ENCODE measurements around the gene DDX47. TPM values are rescaled to one million over a fixed set of nuclear protein-coding genes. Genes with fewer than 3 reads are reported as not detected.

DDX47 gene
- total RNA-seq, 1 donor from 2014 or later: 42.0 TPM

DNA sequence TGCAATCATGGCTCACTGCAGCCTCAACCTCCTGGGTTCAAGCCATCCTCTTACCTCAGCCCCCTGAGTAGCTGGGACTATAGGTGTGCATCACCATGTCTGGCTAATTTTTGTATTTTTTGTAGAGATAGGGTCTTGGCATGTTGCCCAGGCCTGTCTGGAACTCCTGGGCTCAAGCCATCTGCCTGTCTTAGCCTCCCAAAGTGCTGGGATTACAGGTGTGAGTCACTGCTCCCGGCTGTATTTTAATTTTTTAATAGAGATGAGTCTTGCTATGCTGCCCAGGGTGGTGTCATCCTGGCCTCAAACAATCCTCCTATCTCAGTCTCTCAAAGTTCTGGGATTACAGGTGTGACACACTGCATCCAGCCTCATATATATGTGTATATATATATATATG lies 46.5 kb downstream of the DDX47 start:
- TF ChIP-seq POLR2AphosphoS5 (IDR thresholded peaks at IDR 0.05; ENCODE audit: insufficient read depth in 1 of 2, low read depth in 1 of 2): no peak
- TF ChIP-seq, protein P1, sequence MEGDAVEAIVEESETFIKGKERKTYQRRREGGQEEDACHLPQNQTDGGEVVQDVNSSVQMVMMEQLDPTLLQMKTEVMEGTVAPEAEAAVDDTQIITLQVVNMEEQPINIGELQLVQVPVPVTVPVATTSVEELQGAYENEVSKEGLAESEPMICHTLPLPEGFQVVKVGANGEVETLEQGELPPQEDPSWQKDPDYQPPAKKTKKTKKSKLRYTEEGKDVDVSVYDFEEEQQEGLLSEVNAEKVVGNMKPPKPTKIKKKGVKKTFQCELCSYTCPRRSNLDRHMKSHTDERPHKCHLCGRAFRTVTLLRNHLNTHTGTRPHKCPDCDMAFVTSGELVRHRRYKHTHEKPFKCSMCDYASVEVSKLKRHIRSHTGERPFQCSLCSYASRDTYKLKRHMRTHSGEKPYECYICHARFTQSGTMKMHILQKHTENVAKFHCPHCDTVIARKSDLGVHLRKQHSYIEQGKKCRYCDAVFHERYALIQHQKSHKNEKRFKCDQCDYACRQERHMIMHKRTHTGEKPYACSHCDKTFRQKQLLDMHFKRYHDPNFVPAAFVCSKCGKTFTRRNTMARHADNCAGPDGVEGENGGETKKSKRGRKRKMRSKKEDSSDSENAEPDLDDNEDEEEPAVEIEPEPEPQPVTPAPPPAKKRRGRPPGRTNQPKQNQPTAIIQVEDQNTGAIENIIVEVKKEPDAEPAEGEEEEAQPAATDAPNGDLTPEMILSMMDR (IDR thresholded peaks at IDR 0.05): no peak
- TF ChIP-seq POLR2A (IDR thresholded peaks at IDR 0.05): no peak
- H3K27ac ChIP-seq: no peak overlapping the region
- intact Hi-C loops (cut with DNase I): no loop called here
- H3K36me3 ChIP-seq: no peaks in the 10 kb centered on the region
- DNase-seq (ENCODE audit: extremely low spot score in 2 of 2): no peak
- no peaks in the 10 kb centered on the region for H3K27me3 ChIP-seq
- H3K4me1 ChIP-seq: no peaks in the 10 kb centered on the region
- no peaks in the 10 kb centered on the region for H3K9me3 ChIP-seq
- no peak overlapping the region for H3K4me3 ChIP-seq

DNA sequence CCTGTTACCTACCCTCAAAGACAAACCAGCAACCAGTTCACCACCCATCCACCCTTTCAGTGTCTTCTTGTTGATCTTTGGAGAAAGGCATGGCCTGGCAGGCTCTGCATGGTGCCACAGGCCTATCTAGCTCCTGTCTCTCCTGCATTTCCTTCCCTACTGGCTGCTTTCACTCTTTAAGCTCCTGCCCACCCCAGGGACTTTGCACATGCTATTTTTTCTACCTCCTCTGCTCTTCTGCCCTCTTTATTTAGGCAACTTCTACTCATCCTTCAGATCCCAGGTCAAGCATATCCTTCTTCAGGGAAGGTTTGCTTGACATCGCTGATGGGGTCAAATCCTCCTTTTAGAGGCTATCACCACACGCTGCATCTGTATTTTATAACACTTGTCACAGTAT lies 51.1 kb downstream of the DDX47 start:
- no peaks in the 10 kb centered on the region for H3K36me3 ChIP-seq
- TF ChIP-seq, protein P1 (IDR thresholded peaks at IDR 0.05): no peak
- no peak for TF ChIP-seq POLR2AphosphoS5 (IDR thresholded peaks at IDR 0.05; ENCODE audit: insufficient read depth in 1 of 2, low read depth in 1 of 2)
- no peak for TF ChIP-seq POLR2A (IDR thresholded peaks at IDR 0.05)
- no peaks in the 10 kb centered on the region for H3K27me3 ChIP-seq
- intact Hi-C loops (cut with DNase I): no loop called here
- H3K4me1 ChIP-seq: no peaks in the 10 kb centered on the region
- H3K9me3 ChIP-seq: no peaks in the 10 kb centered on the region
- no peak overlapping the region for H3K27ac ChIP-seq
- no peak for DNase-seq (ENCODE audit: extremely low spot score in 2 of 2)
- H3K4me3 ChIP-seq: no peak overlapping the region

DNA sequence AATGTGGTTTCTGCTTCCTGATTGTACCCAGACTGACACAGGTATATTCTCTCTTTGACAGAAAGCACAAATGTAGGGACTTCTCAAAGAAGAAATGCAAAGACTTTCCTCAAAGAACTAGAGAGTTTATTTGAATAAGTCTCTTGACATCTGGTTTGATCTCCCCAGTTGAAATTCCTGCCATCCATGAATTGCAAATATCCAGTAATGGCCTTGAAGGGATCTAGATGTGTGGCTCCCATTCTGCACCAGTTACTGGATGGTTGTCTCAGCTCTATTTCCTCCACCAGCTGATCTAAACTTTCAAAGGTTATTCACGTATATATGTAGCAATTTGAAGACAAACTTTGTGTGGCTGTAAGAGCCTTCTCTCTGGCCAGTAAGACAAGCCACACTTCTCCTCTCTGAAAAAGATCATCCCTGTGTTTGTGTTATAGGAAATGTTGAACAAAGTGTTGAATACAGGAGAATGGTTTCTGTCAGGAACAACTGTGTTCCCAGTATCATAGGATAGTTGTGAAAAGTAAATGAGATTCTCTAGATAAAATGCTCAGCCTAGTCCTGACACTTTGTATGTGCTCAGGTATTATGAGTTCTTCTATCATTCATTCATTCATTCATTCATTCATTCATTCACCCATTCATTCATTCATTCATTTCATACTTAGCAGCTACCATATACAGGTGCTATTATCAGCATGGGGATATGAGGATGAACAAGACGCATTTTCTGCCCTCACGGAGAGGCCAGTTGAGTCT lies 55.5 kb downstream of the DDX47 start:
- intact Hi-C loops (cut with DNase I): no loop called here
- TF ChIP-seq POLR2A (IDR thresholded peaks at IDR 0.05) (no peak), POLR2AphosphoS5 (IDR thresholded peaks at IDR 0.05; ENCODE audit: insufficient read depth in 1 of 2, low read depth in 1 of 2) (no peak)
- TF ChIP-seq, protein P1 (IDR thresholded peaks at IDR 0.05): no peak
- Histone ChIP-seq H3K27me3 (no peaks in the 10 kb centered on the region), H3K9me3 (no peaks in the 10 kb centered on the region), H3K27ac (no peak overlapping the region), H3K4me1 (peaks cover 11% of the 10 kb centered on the region), H3K36me3 (no peaks in the 10 kb centered on the region), H3K4me3 (no peak overlapping the region)
- no peak for DNase-seq (ENCODE audit: extremely low spot score in 2 of 2)

DNA sequence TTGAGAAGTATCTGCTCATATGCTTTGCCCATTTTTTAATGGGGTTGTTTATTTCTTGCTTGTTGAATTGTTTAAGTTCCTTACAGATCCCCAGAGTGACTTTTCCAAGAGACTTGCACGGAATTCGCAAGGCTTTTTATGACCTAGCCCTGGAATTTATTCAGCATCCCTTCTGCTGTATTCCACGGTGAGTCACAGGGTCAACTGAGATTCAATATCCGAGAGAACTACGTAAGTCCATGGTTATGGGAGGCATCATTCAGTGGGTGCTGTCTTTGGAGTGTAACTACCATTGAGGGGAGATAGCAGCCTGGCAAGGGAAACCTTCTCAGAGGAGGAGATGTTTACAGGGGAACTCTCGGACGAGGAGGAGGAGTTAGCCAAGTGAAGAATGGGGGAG lies 57.3 kb downstream of the DDX47 start:
- H3K27me3 ChIP-seq: no peaks in the 10 kb centered on the region
- no peak for DNase-seq (ENCODE audit: extremely low spot score in 2 of 2)
- peaks cover 11% of the 10 kb centered on the region for H3K4me1 ChIP-seq
- TF ChIP-seq POLR2A (IDR thresholded peaks at IDR 0.05): no peak
- H3K9me3 ChIP-seq: no peaks in the 10 kb centered on the region
- H3K4me3 ChIP-seq: no peak overlapping the region
- H3K36me3 ChIP-seq: no peaks in the 10 kb centered on the region
- intact Hi-C loops (cut with DNase I): no loop called here
- no peak overlapping the region for H3K27ac ChIP-seq

DNA sequence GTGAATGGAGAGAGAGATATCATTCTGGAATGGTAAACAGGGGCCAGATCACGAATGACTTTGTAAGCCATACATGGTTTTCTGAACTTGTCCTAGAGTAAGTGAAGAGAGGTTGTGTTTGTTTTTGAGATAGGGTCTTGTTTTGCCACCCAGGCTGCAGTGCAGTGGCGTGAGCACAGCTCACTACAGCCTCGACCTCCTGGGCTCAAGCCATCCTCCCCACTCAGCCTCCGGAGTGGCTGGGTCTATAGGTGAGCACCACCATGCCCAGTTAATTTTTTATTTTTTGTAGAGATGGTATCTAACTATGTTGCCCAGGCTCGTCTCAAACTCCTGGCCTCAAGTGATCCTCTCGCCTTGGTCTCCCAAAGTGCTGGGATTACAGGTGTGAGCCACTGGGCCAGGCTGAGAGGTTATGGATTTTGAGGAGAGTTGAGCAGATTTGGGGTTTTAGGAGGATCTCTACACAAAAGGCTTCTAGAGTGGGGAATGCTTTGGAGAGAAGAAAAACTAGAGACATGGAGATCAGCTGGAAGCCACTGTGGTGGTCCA lies 58.5 kb downstream of the DDX47 start:
- Histone ChIP-seq H3K27me3 (no peaks in the 10 kb centered on the region), H3K4me3 (no peak overlapping the region), H3K27ac (no peak overlapping the region), H3K9me3 (no peaks in the 10 kb centered on the region), H3K36me3 (no peaks in the 10 kb centered on the region), H3K4me1 (peaks cover 11% of the 10 kb centered on the region)
- no peak for DNase-seq (ENCODE audit: extremely low spot score in 2 of 2)
- TF ChIP-seq, protein P1 (IDR thresholded peaks at IDR 0.05): no peak
- TF ChIP-seq POLR2AphosphoS5 (IDR thresholded peaks at IDR 0.05; ENCODE audit: insufficient read depth in 1 of 2, low read depth in 1 of 2) (no peak), POLR2A (IDR thresholded peaks at IDR 0.05) (no peak)
- intact Hi-C loops (cut with DNase I): no loop called here
